ENCODE results near the gene MTFR2. TPM values are rescaled to one million over a fixed set of nuclear protein-coding genes. Genes with fewer than 3 reads are reported as not detected.
A peak's percentile ranks its signal among the peaks of the same experiment; 100 is the strongest.

Gene MTFR2
- total and polyA plus RNA-seq, 2 experiments from 2014 or later = 7.4 to 13.5 TPM

DNA sequence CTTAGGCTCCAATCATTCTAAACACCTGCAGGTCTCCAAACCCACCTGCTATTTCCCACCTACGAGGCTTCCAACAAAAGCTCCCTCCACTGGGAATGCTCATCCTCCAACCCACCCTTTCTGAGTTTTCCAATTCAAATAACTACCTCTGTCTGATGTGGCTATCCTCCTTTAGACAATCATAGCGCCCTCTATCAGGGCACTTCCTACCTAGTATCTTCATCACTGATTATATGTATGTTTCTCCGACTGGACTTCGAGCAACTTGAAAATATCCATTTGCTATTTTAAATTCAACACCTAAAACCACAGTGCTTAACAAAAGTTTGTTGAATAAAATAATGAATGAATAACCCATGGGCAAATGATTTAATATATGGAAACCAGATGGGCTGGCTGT lies 41.3 kb downstream of the MTFR2 start:
- Histone ChIP-seq H3K9me2 (ENCODE audit: insufficient read depth) (no peaks in the 10 kb centered on the region), H3F3A (replicated peaks; ENCODE audit: low read depth) (no peaks in the 10 kb centered on the region), H3K36me3 (ENCODE audit: insufficient read depth) (no peaks in the 10 kb centered on the region), H2AFZ (no peak overlapping the region), H4K20me1 (replicated peaks; ENCODE audit: insufficient read depth) (no peaks in the 10 kb centered on the region), H3K4me3 (no peak overlapping the region), H3K4me2 (no peak overlapping the region), H3K27me3 (ENCODE audit: insufficient read depth) (no peaks in the 10 kb centered on the region), H3K79me2 (replicated peaks; ENCODE audit: insufficient read depth) (no peaks in the 10 kb centered on the region), H3K4me1 (ENCODE audit: insufficient read depth) (no peaks in the 10 kb centered on the region), H3K27ac (ENCODE audit: low read depth) (no peak overlapping the region)
- ATAC-seq (no peak), DNase-seq (ENCODE audit: low spot score) (peak; percentile 60)
- Mint-ChIP-seq H3K4me3 (no peak overlapping the region), H3K9me3 (no peaks in the 10 kb centered on the region), H3K27ac (no peak overlapping the region), H3K4me1 (no peaks in the 10 kb centered on the region), H3K27me3 (ENCODE audit: insufficient read depth, low read depth, poor library complexity) (peaks cover 2% of the 10 kb centered on the region), H3K36me3 (ENCODE audit: low read depth) (no peaks in the 10 kb centered on the region)
- TF ChIP-seq, protein P1, sequence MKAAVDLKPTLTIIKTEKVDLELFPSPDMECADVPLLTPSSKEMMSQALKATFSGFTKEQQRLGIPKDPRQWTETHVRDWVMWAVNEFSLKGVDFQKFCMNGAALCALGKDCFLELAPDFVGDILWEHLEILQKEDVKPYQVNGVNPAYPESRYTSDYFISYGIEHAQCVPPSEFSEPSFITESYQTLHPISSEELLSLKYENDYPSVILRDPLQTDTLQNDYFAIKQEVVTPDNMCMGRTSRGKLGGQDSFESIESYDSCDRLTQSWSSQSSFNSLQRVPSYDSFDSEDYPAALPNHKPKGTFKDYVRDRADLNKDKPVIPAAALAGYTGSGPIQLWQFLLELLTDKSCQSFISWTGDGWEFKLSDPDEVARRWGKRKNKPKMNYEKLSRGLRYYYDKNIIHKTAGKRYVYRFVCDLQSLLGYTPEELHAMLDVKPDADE (IDR thresholded peaks at IDR 0.05) = no peak
- TF ChIP-seq EZH2phosphoT487 (IDR thresholded peaks at IDR 0.05; ENCODE audit: unreplicated experiment) = no peak
- TF ChIP-seq, protein P2, sequence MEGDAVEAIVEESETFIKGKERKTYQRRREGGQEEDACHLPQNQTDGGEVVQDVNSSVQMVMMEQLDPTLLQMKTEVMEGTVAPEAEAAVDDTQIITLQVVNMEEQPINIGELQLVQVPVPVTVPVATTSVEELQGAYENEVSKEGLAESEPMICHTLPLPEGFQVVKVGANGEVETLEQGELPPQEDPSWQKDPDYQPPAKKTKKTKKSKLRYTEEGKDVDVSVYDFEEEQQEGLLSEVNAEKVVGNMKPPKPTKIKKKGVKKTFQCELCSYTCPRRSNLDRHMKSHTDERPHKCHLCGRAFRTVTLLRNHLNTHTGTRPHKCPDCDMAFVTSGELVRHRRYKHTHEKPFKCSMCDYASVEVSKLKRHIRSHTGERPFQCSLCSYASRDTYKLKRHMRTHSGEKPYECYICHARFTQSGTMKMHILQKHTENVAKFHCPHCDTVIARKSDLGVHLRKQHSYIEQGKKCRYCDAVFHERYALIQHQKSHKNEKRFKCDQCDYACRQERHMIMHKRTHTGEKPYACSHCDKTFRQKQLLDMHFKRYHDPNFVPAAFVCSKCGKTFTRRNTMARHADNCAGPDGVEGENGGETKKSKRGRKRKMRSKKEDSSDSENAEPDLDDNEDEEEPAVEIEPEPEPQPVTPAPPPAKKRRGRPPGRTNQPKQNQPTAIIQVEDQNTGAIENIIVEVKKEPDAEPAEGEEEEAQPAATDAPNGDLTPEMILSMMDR (conservative IDR thresholded peaks at IDR 0.05; ENCODE audit: low read depth in 2 of 2) = peak; percentile 64 to 68

DNA sequence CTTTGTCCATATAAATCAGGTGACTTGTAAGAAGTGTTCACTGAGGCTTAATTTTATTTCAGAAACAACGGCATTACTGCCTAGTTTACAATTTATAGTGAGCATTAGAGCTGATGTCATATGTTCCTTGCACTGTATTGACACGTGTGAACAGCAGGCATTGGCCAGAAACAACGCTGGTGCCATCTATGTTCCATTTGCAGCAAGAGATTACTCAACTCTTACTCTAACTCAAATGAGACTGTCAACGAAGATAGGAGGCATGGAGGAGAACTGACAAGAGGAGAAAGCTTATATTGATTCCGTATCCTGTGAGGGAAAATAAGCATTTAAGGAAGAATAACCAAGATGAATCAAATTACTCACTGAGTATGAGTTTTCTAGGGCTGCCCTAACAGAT lies 48.4 kb downstream of the MTFR2 start:
- no peak for ATAC-seq
- Mint-ChIP-seq H3K27me3 (ENCODE audit: insufficient read depth, low read depth, poor library complexity) (no peaks in the 10 kb centered on the region), H3K36me3 (ENCODE audit: low read depth) (no peaks in the 10 kb centered on the region), H3K9me3 (no peaks in the 10 kb centered on the region), H3K4me1 (no peaks in the 10 kb centered on the region), H3K4me3 (no peak overlapping the region), H3K27ac (no peak overlapping the region)
- no peak overlapping the region for H3K4me3 ChIP-seq
- H4K20me1 ChIP-seq (replicated peaks; ENCODE audit: insufficient read depth) = no peaks in the 10 kb centered on the region
- no peaks in the 10 kb centered on the region for H3K27me3 ChIP-seq (ENCODE audit: insufficient read depth)
- no peak overlapping the region for H3K4me2 ChIP-seq
- H3K36me3 ChIP-seq (ENCODE audit: insufficient read depth) = no peaks in the 10 kb centered on the region
- no peaks in the 10 kb centered on the region for H3K4me1 ChIP-seq (ENCODE audit: insufficient read depth)
- no peaks in the 10 kb centered on the region for H3K9me2 ChIP-seq (ENCODE audit: insufficient read depth)
- no peaks in the 10 kb centered on the region for H3K79me2 ChIP-seq (replicated peaks; ENCODE audit: insufficient read depth)
- no peak overlapping the region for H3K27ac ChIP-seq (ENCODE audit: low read depth)
- no peak overlapping the region for H2AFZ ChIP-seq
- H3F3A ChIP-seq (replicated peaks; ENCODE audit: low read depth) = no peaks in the 10 kb centered on the region
- no peak for DNase-seq (ENCODE audit: low spot score)
- TF ChIP-seq POLR2AphosphoS5 (IDR thresholded peaks at IDR 0.05; ENCODE audit: low read depth) (no peak), ZNF114 (CRISPR knock-in tag; IDR thresholded peaks at IDR 0.05) (no peak), EZH2phosphoT487 (IDR thresholded peaks at IDR 0.05; ENCODE audit: unreplicated experiment) (no peak), NANOG (IDR thresholded peaks at IDR 0.05; ENCODE audit: borderline replicate concordance) (no peak), ZNF331 (CRISPR knock-in tag; IDR thresholded peaks at IDR 0.05; ENCODE audit: low read depth) (no peak), CREB1 (CRISPR knock-in tag; IDR thresholded peaks at IDR 0.05; ENCODE audit: low read depth) (no peak), EZH2 (IDR thresholded peaks at IDR 0.05; ENCODE audit: low read depth, unreplicated experiment) (no peak), STAT1 (IDR thresholded peaks at IDR 0.05; ENCODE audit: unreplicated experiment) (no peak)
- TF ChIP-seq, protein P1 (IDR thresholded peaks at IDR 0.05) = no peak
- TF ChIP-seq, protein P2 (conservative IDR thresholded peaks at IDR 0.05; ENCODE audit: low read depth in 2 of 2) = no peak; a peak in 1 of 4 replicates
- TF ChIP-seq, protein P3, sequence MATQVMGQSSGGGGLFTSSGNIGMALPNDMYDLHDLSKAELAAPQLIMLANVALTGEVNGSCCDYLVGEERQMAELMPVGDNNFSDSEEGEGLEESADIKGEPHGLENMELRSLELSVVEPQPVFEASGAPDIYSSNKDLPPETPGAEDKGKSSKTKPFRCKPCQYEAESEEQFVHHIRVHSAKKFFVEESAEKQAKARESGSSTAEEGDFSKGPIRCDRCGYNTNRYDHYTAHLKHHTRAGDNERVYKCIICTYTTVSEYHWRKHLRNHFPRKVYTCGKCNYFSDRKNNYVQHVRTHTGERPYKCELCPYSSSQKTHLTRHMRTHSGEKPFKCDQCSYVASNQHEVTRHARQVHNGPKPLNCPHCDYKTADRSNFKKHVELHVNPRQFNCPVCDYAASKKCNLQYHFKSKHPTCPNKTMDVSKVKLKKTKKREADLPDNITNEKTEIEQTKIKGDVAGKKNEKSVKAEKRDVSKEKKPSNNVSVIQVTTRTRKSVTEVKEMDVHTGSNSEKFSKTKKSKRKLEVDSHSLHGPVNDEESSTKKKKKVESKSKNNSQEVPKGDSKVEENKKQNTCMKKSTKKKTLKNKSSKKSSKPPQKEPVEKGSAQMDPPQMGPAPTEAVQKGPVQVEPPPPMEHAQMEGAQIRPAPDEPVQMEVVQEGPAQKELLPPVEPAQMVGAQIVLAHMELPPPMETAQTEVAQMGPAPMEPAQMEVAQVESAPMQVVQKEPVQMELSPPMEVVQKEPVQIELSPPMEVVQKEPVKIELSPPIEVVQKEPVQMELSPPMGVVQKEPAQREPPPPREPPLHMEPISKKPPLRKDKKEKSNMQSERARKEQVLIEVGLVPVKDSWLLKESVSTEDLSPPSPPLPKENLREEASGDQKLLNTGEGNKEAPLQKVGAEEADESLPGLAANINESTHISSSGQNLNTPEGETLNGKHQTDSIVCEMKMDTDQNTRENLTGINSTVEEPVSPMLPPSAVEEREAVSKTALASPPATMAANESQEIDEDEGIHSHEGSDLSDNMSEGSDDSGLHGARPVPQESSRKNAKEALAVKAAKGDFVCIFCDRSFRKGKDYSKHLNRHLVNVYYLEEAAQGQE (IDR thresholded peaks at IDR 0.05; ENCODE audit: unreplicated experiment) = no peak
